ENCODE data around the gene SRC. TPM values are rescaled to one million over a fixed set of nuclear protein-coding genes. Genes with fewer than 3 reads are reported as not detected.

Gene SRC
- total RNA-seq, 1 experiment from 2014 or later, result 42.3 TPM

- Histone ChIP-seq H3K9ac (ENCODE audit: low read length) (no peak overlapping the region), H3K79me2 (ENCODE audit: insufficient read depth, low read length) (no peaks in the 10 kb centered on the region), H3K9me2 (ENCODE audit: insufficient read depth) (no peaks in the 10 kb centered on the region), H3K4me2 (ENCODE audit: low read length) (no peak overlapping the region), H4K20me1 (ENCODE audit: insufficient read depth) (no peaks in the 10 kb centered on the region), H2AFZ (ENCODE audit: low read depth, low read length, poor library complexity, severe bottlenecking) (no peak overlapping the region), H3K9me3 (ENCODE audit: control insufficient read depth in 1 of 2, insufficient read depth in 1 of 2, low read depth in 1 of 2, low read length in 2 of 2) (no peaks in the 10 kb centered on the region), H3K27me3 (ENCODE audit: insufficient read depth, low read length) (peaks cover 63% of the 10 kb centered on the region), H3K4me1 (ENCODE audit: control insufficient read depth in 1 of 2, insufficient read depth in 2 of 2, low read length in 2 of 2) (no peaks in the 10 kb centered on the region), H3K27ac (ENCODE audit: low read depth, low read length) (no peak overlapping the region), H3K4me3 (replicated peaks in 1 of 2; ENCODE audit: low read depth in 1 of 2, low read length in 2 of 2) (no peak overlapping the region), H3K36me3 (ENCODE audit: control insufficient read depth in 1 of 2, insufficient read depth in 2 of 2, low read length in 2 of 2) (no peaks in the 10 kb centered on the region)
- RAD21 ChIA-PET (ENCODE audit: low non-redundant PET in 1 of 2, low total read pairs in 2 of 2, uncharacterized antibody in 2 of 2, unreplicated experiment in 2 of 2), result no interaction called here
- DNase-seq (ENCODE audit: low read depth, low spot score), result no peak
- POLR2A ChIA-PET, result no interaction called here
- intact Hi-C loops (cut with micrococcal nuclease), result no loop called here
- no TSS peak for BruUV-seq (replicated peaks)
- no peak for ATAC-seq
- TF ChIP-seq POLR2AphosphoS5 (IDR thresholded peaks at IDR 0.05; ENCODE audit: low read depth, low read length) (no peak), REST (IDR thresholded peaks at IDR 0.05; ENCODE audit: low read depth) (no peak), ATF3 (IDR thresholded peaks at IDR 0.05) (no peak), MAX (IDR thresholded peaks at IDR 0.05) (no peak), TCF7L2 (IDR thresholded peaks at IDR 0.05; ENCODE audit: borderline replicate concordance, extremely low read depth, insufficient read depth, insufficient read length) (no peak), SIN3A (IDR thresholded peaks at IDR 0.05; ENCODE audit: low read depth) (no peak), SP1 (IDR thresholded peaks at IDR 0.05; ENCODE audit: low read depth) (no peak), ZBTB33 (IDR thresholded peaks at IDR 0.05; ENCODE audit: extremely low read depth, insufficient replicate concordance, low read length) (no peak), FOSL1 (IDR thresholded peaks at IDR 0.05; ENCODE audit: low read depth) (no peak), ZFX (IDR thresholded peaks at IDR 0.05) (no peak), EGR1 (IDR thresholded peaks at IDR 0.05; ENCODE audit: low read depth) (no peak), EZH2phosphoT487 (IDR thresholded peaks at IDR 0.05; ENCODE audit: borderline replicate concordance) (no peak), ZNF274 (IDR thresholded peaks at IDR 0.05; ENCODE audit: low read depth, low read length) (no peak), CEBPB (IDR thresholded peaks at IDR 0.05; ENCODE audit: low read depth) (no peak), SRF (IDR thresholded peaks at IDR 0.05; ENCODE audit: low read depth) (no peak)
- CTCF ChIA-PET, result no interaction called here
Observed at GRCh38 chr20:37421988-37422387, 76.0 kb downstream of the SRC start.

Measured in HCT116 (cell line).